ENCODE measurements around the gene KCNJ3.

KCNJ3 gene

GRCh38 chr2:154709215-154709614, 10.7 kb downstream of the KCNJ3 start:
- Histone ChIP-seq H3K27me3 (ENCODE audit: control insufficient read depth, insufficient read depth, low read length) (no peaks in the 10 kb centered on the region), H3K36me3 (ENCODE audit: control insufficient read depth, insufficient read depth, low read length) (no peaks in the 10 kb centered on the region), H3K9me3 (ENCODE audit: control insufficient read depth, insufficient read depth, low read length) (no peaks in the 10 kb centered on the region), H3K4me1 (ENCODE audit: control insufficient read depth, insufficient read depth, low read length) (peaks cover 6% of the 10 kb centered on the region), H3K4me3 (ENCODE audit: low read depth, low read length) (no peak overlapping the region), H3K9ac (ENCODE audit: low read depth, low read length) (no peak overlapping the region)

- no peaks in the 10 kb centered on the region for H3K36me3 ChIP-seq (ENCODE audit: control insufficient read depth, insufficient read depth, low read length)
- no peaks in the 10 kb centered on the region for H3K27me3 ChIP-seq (ENCODE audit: control insufficient read depth, insufficient read depth, low read length)
- H3K4me1 ChIP-seq (ENCODE audit: control insufficient read depth, insufficient read depth, low read length) = peaks cover 6% of the 10 kb centered on the region
- no peak overlapping the region for H3K4me3 ChIP-seq (ENCODE audit: low read depth, low read length)
- H3K9ac ChIP-seq (ENCODE audit: low read depth, low read length) = no peak overlapping the region
- no peaks in the 10 kb centered on the region for H3K9me3 ChIP-seq (ENCODE audit: control insufficient read depth, insufficient read depth, low read length)
Observed at GRCh38 chr2:154710078-154710477, 11.6 kb downstream of the KCNJ3 start.

- Histone ChIP-seq H3K9me3 (ENCODE audit: control insufficient read depth, insufficient read depth, low read length) (no peaks in the 10 kb centered on the region), H3K36me3 (ENCODE audit: control insufficient read depth, insufficient read depth, low read length) (no peaks in the 10 kb centered on the region), H3K27me3 (ENCODE audit: control insufficient read depth, insufficient read depth, low read length) (no peaks in the 10 kb centered on the region), H3K4me3 (ENCODE audit: low read depth, low read length) (no peak overlapping the region), H3K4me1 (ENCODE audit: control insufficient read depth, insufficient read depth, low read length) (peaks cover 6% of the 10 kb centered on the region), H3K9ac (ENCODE audit: low read depth, low read length) (no peak overlapping the region)
Observed at GRCh38 chr2:154710685-154711084, 12.2 kb downstream of the KCNJ3 start.

GRCh38 chr2:154713675-154714074, 15.2 kb downstream of the KCNJ3 start:
- Histone ChIP-seq H3K4me3 (ENCODE audit: low read depth, low read length) (no peak overlapping the region), H3K36me3 (ENCODE audit: control insufficient read depth, insufficient read depth, low read length) (no peaks in the 10 kb centered on the region), H3K9me3 (ENCODE audit: control insufficient read depth, insufficient read depth, low read length) (no peaks in the 10 kb centered on the region), H3K4me1 (ENCODE audit: control insufficient read depth, insufficient read depth, low read length) (peaks cover 6% of the 10 kb centered on the region), H3K9ac (ENCODE audit: low read depth, low read length) (no peak overlapping the region), H3K27me3 (ENCODE audit: control insufficient read depth, insufficient read depth, low read length) (no peaks in the 10 kb centered on the region)

GRCh38 chr2:154720651-154721050, 22.2 kb downstream of the KCNJ3 start:
- no peaks in the 10 kb centered on the region for H3K9me3 ChIP-seq (ENCODE audit: control insufficient read depth, insufficient read depth, low read length)
- H3K27me3 ChIP-seq (ENCODE audit: control insufficient read depth, insufficient read depth, low read length) = no peaks in the 10 kb centered on the region
- H3K4me1 ChIP-seq (ENCODE audit: control insufficient read depth, insufficient read depth, low read length) = no peaks in the 10 kb centered on the region
- no peak overlapping the region for H3K9ac ChIP-seq (ENCODE audit: low read depth, low read length)
- H3K4me3 ChIP-seq (ENCODE audit: low read depth, low read length) = no peak overlapping the region
- no peaks in the 10 kb centered on the region for H3K36me3 ChIP-seq (ENCODE audit: control insufficient read depth, insufficient read depth, low read length)

GRCh38 chr2:154724194-154724797, 25.8 kb downstream of the KCNJ3 start:
- no peaks in the 10 kb centered on the region for H3K36me3 ChIP-seq (ENCODE audit: control insufficient read depth, insufficient read depth, low read length)
- no peak overlapping the region for H3K9ac ChIP-seq (ENCODE audit: low read depth, low read length)
- no peaks in the 10 kb centered on the region for H3K9me3 ChIP-seq (ENCODE audit: control insufficient read depth, insufficient read depth, low read length)
- no peak overlapping the region for H3K4me3 ChIP-seq (ENCODE audit: low read depth, low read length)
- H3K27me3 ChIP-seq (ENCODE audit: control insufficient read depth, insufficient read depth, low read length) = no peaks in the 10 kb centered on the region
- H3K4me1 ChIP-seq (ENCODE audit: control insufficient read depth, insufficient read depth, low read length) = no peaks in the 10 kb centered on the region

- Histone ChIP-seq H3K9me3 (ENCODE audit: control insufficient read depth, insufficient read depth, low read length) (no peaks in the 10 kb centered on the region), H3K9ac (ENCODE audit: low read depth, low read length) (no peak overlapping the region), H3K4me3 (ENCODE audit: low read depth, low read length) (no peak overlapping the region), H3K36me3 (ENCODE audit: control insufficient read depth, insufficient read depth, low read length) (no peaks in the 10 kb centered on the region), H3K4me1 (ENCODE audit: control insufficient read depth, insufficient read depth, low read length) (no peaks in the 10 kb centered on the region), H3K27me3 (ENCODE audit: control insufficient read depth, insufficient read depth, low read length) (no peaks in the 10 kb centered on the region)
Observed at GRCh38 chr2:154740361-154740760, 41.9 kb downstream of the KCNJ3 start.

- Histone ChIP-seq H3K27me3 (ENCODE audit: control insufficient read depth, insufficient read depth, low read length) (peaks cover 10% of the 10 kb centered on the region), H3K4me3 (ENCODE audit: low read depth, low read length) (no peak overlapping the region), H3K36me3 (ENCODE audit: control insufficient read depth, insufficient read depth, low read length) (no peaks in the 10 kb centered on the region), H3K9me3 (ENCODE audit: control insufficient read depth, insufficient read depth, low read length) (no peaks in the 10 kb centered on the region), H3K4me1 (ENCODE audit: control insufficient read depth, insufficient read depth, low read length) (no peaks in the 10 kb centered on the region), H3K9ac (ENCODE audit: low read depth, low read length) (no peak overlapping the region)
Observed at GRCh38 chr2:154758871-154759270, 60.4 kb downstream of the KCNJ3 start.

GRCh38 chr2:154762638-154763037, 64.1 kb downstream of the KCNJ3 start:
- Histone ChIP-seq H3K9ac (ENCODE audit: low read depth, low read length) (no peak overlapping the region), H3K4me1 (ENCODE audit: control insufficient read depth, insufficient read depth, low read length) (no peaks in the 10 kb centered on the region), H3K9me3 (ENCODE audit: control insufficient read depth, insufficient read depth, low read length) (no peaks in the 10 kb centered on the region), H3K4me3 (ENCODE audit: low read depth, low read length) (no peak overlapping the region), H3K36me3 (ENCODE audit: control insufficient read depth, insufficient read depth, low read length) (no peaks in the 10 kb centered on the region), H3K27me3 (ENCODE audit: control insufficient read depth, insufficient read depth, low read length) (peaks cover 11% of the 10 kb centered on the region)

- Histone ChIP-seq H3K9me3 (ENCODE audit: control insufficient read depth, insufficient read depth, low read length) (no peaks in the 10 kb centered on the region), H3K4me1 (ENCODE audit: control insufficient read depth, insufficient read depth, low read length) (no peaks in the 10 kb centered on the region), H3K27me3 (ENCODE audit: control insufficient read depth, insufficient read depth, low read length) (no peaks in the 10 kb centered on the region), H3K36me3 (ENCODE audit: control insufficient read depth, insufficient read depth, low read length) (no peaks in the 10 kb centered on the region), H3K9ac (ENCODE audit: low read depth, low read length) (no peak overlapping the region), H3K4me3 (ENCODE audit: low read depth, low read length) (no peak overlapping the region)
Observed at GRCh38 chr2:154771664-154772284, 73.3 kb downstream of the KCNJ3 start.

- Histone ChIP-seq H3K36me3 (ENCODE audit: control insufficient read depth, insufficient read depth, low read length) (no peaks in the 10 kb centered on the region), H3K4me1 (ENCODE audit: control insufficient read depth, insufficient read depth, low read length) (no peaks in the 10 kb centered on the region)
Observed at GRCh38 chr2:154776825-154777224, 78.3 kb downstream of the KCNJ3 start.

GRCh38 chr2:154794406-154794805, 95.9 kb downstream of the KCNJ3 start:
- Histone ChIP-seq H3K9ac (ENCODE audit: low read depth, low read length) (no peak overlapping the region), H3K36me3 (ENCODE audit: control insufficient read depth, insufficient read depth, low read length) (no peaks in the 10 kb centered on the region), H3K4me1 (ENCODE audit: control insufficient read depth, insufficient read depth, low read length) (peaks cover 4% of the 10 kb centered on the region), H3K4me3 (ENCODE audit: low read depth, low read length) (no peak overlapping the region), H3K9me3 (ENCODE audit: control insufficient read depth, insufficient read depth, low read length) (no peaks in the 10 kb centered on the region), H3K27me3 (ENCODE audit: control insufficient read depth, insufficient read depth, low read length) (no peaks in the 10 kb centered on the region)

More at GRCh38 chr2:154776825-154777224, 78.3 kb downstream of the KCNJ3 start:
- no peak overlapping the region for H3K4me3 ChIP-seq (ENCODE audit: low read depth, low read length)
- no peaks in the 10 kb centered on the region for H3K9me3 ChIP-seq (ENCODE audit: control insufficient read depth, insufficient read depth, low read length)
- no peaks in the 10 kb centered on the region for H3K27me3 ChIP-seq (ENCODE audit: control insufficient read depth, insufficient read depth, low read length)
- no peak overlapping the region for H3K9ac ChIP-seq (ENCODE audit: low read depth, low read length)
